C4-2B (cell line): Measurements from ENCODE around the gene SLC25A21.
A peak's percentile ranks its signal among the peaks of the same experiment; 100 is the strongest.

ENCODE experiments used
- H3K27ac ChIP-seq: fragments of 450-650 bp; 2 replicates; pipeline ENCODE4 v1.5.1; 2017
- CTCF ChIP-seq: fragments of 450-650 bp; conservative IDR thresholded peaks from 2 replicates; pipeline ENCODE4 v1.5.1; 2017; ENCODE audit warnings: mild to moderate bottlenecking
- ZFX ChIP-seq: fragments of 450-650 bp; IDR thresholded peaks from 2 replicates; pipeline ENCODE4 v1.6.1; 2017

SLC25A21 gene

GRCh38 chr14:36663404-36664321 is 508.7 kb downstream of the SLC25A21 start:
- peak overlapping the region; percentile 90 for H3K27ac ChIP-seq
- no peak for TF ChIP-seq CTCF
- no peak for TF ChIP-seq ZFX

GRCh38 chr14:36662543-36663403 is 509.6 kb downstream of the SLC25A21 start:
- peak overlapping the region; percentile 90 for H3K27ac ChIP-seq
- TF ChIP-seq ZFX: peak; percentile 63; the same call in 1 of the 2 replicates
- no peak for TF ChIP-seq CTCF

- H3K27ac ChIP-seq: peak overlapping the region; percentile 90
- TF ChIP-seq ZFX (no peak), CTCF (no peak)
These were observed 510.2 kb downstream of the SLC25A21 start for GRCh38 chr14:36662258-36662542.

- TF ChIP-seq ZFX (no peak), CTCF (no peak)
- peak within 1 kb of the TSS; percentile 90 for H3K27ac ChIP-seq
These were observed 510.7 kb downstream of the SLC25A21 start, which contains the start of gene PAX9 for GRCh38 chr14:36661506-36662257. PAX9 (plus strand) TSS chr14:36661860; CDS start chr14:36662090, 230 bp downstream.

GRCh38 chr14:36660736-36661505 is 511.5 kb downstream of the SLC25A21 start:
- no peak for TF ChIP-seq CTCF
- no peak for TF ChIP-seq ZFX
- peak overlapping the region; percentile 90 for H3K27ac ChIP-seq

- TF ChIP-seq ZFX (no peak), CTCF (peak; percentile 25)
- H3K27ac ChIP-seq: no peak overlapping the region
These were observed 512.3 kb downstream of the SLC25A21 start for GRCh38 chr14:36659822-36660735.
